Urinary bladder (tissue), 4 donors: ENCODE results near the gene BPIFB1. TPM values are rescaled to one million over a fixed set of nuclear protein-coding genes. Genes with fewer than 3 reads are reported as not detected.

Source experiments
- DNase-seq: peaks from one replicate; pipeline ENCODE4 v3.0.0-alpha.2; 2015; ENCODE audit errors: extremely low spot score
- H3K27ac ChIP-seq: one replicate; pipeline ENCODE4 v1.5.1; 2013; ENCODE audit warnings: low read depth, mild to moderate bottlenecking, moderate library complexity
- H3K36me3 ChIP-seq: one replicate; pipeline ENCODE4 v1.6.1; 2013; ENCODE audit warnings: mild to moderate bottlenecking, moderate library complexity; ENCODE audit not compliant: insufficient read depth
- H3K4me1 ChIP-seq: one replicate; pipeline ENCODE4 v1.6.1; 2013; ENCODE audit warnings: mild to moderate bottlenecking, moderate library complexity; ENCODE audit not compliant: insufficient read depth
- H3K4me3 ChIP-seq: one replicate; pipeline ENCODE4 v1.5.1; 2013; ENCODE audit warnings: low read depth, low read length
- WGBS: extraction: QIAGEN DNeasy Blood & Tissue Kit; methylation state at CpG from one replicate; pipeline ENCODE4 v1.1.7; 2013; 5-methylcytosine and 5-hydroxymethylcytosine counted together
- polyA plus RNA-seq: library from polyadenylated mRNA; stranded (reverse); fragments of 200-250 nt; gene quantifications from one replicate; pipeline ENCODE4 v1.2.3, GENCODE V29; 2013
- total RNA-seq: library from RNA; depleted of rRNA; stranded (reverse); fragments of >200 nt; gene quantifications from one replicate; pipeline ENCODE4 v1.2.3, GENCODE V29; 2014
- donor health status: healthy with polysubstance abuse.
- donor health status: healthy.

BPIFB1 gene
- total and polyA plus RNA-seq, 2 donors, result not detected

DNA sequence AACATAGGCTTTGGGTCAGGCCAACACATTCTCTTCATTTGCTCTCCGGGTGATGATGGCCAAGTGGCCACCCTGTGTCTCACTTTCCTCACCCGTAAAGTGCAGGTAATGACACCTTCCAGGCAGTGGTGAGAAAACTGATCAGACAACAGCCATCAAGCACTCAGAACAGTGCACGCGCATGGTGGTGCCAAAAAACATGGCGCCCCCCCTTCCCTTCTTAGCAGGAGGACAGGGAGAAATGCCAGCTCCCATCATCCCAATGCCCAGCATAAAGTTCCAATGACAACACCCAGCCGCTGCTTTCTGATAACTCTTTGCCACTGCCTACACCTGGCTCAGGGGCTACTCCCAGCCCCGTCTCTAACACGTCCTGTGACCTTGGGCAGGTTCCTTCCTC is 8.4 kb downstream of the BPIFB1 start:
- Histone ChIP-seq H3K36me3 (no peaks in the 10 kb centered on the region), H3K4me3 (no peak overlapping the region), H3K4me1 (no peaks in the 10 kb centered on the region), H3K27ac (no peak overlapping the region)
- no peak for DNase-seq
- WGBS, result 86% methylated on average over 8 of the region's 8 CpGs

DNA sequence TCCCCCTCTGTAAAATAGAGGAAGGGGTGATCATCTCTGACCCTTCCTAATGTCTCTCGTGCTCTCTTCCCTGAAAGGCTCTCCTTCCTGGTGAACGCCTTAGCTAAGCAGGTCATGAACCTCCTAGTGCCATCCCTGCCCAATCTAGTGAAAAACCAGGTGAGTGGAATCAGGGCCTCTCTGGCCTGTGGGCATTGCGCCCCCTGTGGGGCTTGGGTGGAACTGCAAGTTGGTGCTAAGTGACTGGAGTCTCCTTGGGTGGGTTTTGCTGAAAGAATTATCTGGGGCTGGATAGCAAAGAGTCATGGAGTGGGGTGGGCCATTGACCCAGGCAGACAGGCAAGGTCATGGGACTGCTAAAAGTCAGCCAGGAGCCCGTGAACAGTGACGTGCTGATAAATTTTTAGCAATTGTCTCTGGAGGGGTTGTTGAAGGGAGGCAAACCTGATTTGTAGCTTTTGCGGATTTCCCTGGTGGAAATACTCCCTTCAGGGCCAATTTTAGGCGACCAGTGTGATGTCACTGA is 8.9 kb downstream of the BPIFB1 start:
- Histone ChIP-seq H3K36me3 (no peaks in the 10 kb centered on the region), H3K4me1 (no peaks in the 10 kb centered on the region), H3K4me3 (no peak overlapping the region), H3K27ac (no peak overlapping the region)
- WGBS, result 39% methylated on average over 7 of the region's 7 CpGs
- no peak for DNase-seq

DNA sequence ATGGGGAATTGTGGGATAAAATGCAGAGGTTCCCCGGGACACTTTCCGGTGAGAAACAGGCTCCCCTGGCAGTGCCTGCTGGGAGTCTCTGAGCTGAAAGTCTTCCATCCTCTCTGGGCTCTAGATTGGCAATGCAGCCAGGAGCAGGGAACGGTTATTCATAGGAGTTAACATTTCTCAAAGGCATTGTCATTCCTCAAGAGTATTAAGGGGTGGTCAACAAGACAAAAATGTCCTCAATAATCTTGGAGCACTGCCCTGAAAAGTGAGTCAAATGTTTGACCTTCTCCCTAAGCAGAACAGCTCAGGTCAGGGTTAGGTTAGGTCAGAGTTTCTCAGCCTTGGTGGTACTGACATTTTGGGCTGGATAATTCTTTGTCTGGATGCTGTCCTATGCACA is 13.2 kb downstream of the BPIFB1 start:
- Histone ChIP-seq H3K4me3 (no peak overlapping the region), H3K27ac (no peak overlapping the region), H3K4me1 (no peaks in the 10 kb centered on the region), H3K36me3 (no peaks in the 10 kb centered on the region)
- WGBS, result 62% methylated on average over 3 of the region's 3 CpGs
- DNase-seq, result no peak

DNA sequence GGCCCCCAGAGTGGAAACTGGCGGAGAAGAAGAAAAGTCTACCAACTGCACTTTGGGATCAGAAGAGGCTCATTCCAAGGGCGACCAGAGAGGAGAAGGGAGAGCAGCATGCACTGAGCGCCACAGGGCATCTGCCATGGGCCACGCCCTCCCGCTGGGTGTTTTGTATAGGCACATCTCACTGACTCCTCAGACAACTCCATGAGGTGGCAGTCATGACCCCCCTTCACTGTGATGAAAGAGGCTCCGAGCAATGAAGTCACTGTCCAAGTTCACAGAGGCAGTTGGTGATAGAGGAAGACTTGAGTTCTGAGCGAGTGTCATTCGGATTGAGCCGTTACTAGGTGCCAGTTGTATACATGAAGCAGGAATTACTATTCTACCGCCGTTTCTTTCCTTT is 15.4 kb downstream of the BPIFB1 start:
- no peak for DNase-seq
- no peak overlapping the region for H3K4me3 ChIP-seq
- H3K27ac ChIP-seq, result no peak overlapping the region
- 86% methylated on average over 11 of the region's 11 CpGs for WGBS
- H3K4me1 ChIP-seq, result no peaks in the 10 kb centered on the region
- no peaks in the 10 kb centered on the region for H3K36me3 ChIP-seq

DNA sequence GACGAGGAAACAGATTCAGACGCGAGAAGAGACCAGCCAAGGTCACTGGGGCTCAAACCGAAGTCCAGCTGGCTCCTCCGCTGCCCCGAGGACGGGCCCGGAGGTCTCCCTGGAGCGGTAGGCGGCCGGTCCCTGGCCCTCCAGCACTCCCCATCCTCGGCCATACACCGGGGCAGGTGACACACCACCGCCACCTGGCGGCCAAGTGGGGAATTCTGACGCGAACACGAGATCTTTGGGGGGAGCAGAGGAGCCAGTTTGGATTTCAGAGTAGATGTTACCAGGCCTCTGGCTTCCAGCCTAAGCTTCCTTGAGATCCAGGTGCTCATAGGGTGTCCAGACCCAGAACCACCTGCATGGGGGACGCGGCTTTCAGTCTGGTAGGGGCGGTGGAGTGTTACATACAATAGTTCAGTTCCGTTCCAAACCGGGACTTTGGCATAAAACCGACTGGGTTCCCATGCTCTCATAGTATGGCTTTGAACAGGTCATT is 16.1 kb downstream of the BPIFB1 start:
- Histone ChIP-seq H3K27ac (no peak overlapping the region), H3K4me1 (no peaks in the 10 kb centered on the region), H3K36me3 (no peaks in the 10 kb centered on the region), H3K4me3 (no peak overlapping the region)
- no peak for DNase-seq
- WGBS, result 15% methylated on average over 24 of the region's 24 CpGs

DNA sequence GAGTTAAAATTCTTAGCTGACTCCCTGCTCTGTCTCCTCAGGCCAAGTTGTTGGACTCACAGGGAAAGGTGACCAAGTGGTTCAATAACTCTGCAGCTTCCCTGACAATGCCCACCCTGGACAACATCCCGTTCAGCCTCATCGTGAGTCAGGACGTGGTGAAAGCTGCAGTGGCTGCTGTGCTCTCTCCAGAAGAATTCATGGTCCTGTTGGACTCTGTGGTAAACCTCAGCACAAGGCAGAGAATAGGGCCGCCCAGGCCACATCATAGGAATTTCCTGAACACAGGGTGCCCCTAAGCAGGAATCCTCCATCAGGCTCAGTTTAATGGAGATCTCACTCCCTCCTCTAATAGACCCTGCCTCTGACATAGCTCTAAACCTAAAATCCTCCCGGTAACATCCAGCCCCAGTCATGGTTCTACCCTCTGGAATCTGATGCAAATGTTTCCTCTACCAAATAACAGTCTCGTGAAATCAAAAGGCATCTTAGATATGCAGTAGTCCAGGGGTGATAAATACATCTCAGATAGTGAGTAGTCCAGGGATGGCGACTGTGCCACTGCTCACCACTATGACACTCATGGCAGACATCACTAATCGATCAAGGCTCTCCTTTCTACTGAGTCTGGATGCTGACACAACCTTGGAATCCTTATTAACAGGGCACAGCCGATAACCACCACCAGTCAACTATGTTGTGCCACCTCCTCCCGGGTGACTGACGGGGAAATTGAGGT is 18.3 kb downstream of the BPIFB1 start:
- H3K36me3 ChIP-seq, result no peaks in the 10 kb centered on the region
- no peak overlapping the region for H3K27ac ChIP-seq
- no peaks in the 10 kb centered on the region for H3K4me1 ChIP-seq
- H3K4me3 ChIP-seq, result no peak overlapping the region
- WGBS, result 74% methylated on average over 11 of the region's 11 CpGs
- DNase-seq, result no peak

DNA sequence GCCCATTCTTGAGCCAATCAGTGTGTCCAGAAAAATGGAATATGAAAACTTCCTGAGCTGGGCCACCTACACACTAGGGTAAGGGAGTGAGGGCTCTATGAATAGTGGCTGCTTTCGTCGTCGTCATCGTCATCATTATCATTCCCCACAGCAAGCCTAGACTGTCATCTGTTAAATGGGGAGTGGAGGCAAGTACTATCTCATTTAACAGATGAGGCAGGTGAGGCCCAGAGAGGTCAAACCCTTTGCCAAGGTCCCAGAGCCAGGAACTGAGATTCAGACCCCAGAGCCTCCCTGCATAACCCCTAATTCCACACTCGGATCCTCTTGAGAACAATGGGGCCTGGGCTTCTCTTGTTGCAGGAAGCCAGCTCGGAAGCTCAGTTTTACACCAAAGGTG is 20.6 kb downstream of the BPIFB1 start:
- no peak overlapping the region for H3K4me3 ChIP-seq
- H3K36me3 ChIP-seq, result no peaks in the 10 kb centered on the region
- 89% methylated on average over 6 of the region's 6 CpGs for WGBS
- no peaks in the 10 kb centered on the region for H3K4me1 ChIP-seq
- no peak for DNase-seq
- H3K27ac ChIP-seq, result no peak overlapping the region

DNA sequence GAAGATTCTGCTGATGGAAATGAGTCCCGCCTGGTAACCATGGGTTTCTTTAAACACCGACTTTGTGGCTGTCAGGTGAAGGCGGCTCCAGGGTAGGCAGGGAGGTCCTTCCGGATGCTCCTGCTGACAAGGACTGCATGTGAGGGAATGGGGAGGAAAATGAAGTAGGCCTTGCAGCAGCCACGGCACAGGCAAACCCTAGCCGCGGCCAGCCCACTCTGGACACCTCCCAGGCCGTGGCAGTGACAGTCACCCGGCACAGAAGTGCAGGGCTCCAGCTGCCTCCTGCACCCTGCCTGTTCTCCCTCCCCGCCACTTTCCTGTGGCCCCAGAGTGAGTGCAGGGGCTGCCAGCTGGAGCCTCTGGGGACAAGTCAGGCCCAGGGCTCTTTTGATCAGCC is 21.0 kb downstream of the BPIFB1 start:
- Histone ChIP-seq H3K36me3 (no peaks in the 10 kb centered on the region), H3K4me3 (no peak overlapping the region), H3K4me1 (no peaks in the 10 kb centered on the region), H3K27ac (no peak overlapping the region)
- no peak for DNase-seq
- 82% methylated on average over 10 of the region's 10 CpGs for WGBS

DNA sequence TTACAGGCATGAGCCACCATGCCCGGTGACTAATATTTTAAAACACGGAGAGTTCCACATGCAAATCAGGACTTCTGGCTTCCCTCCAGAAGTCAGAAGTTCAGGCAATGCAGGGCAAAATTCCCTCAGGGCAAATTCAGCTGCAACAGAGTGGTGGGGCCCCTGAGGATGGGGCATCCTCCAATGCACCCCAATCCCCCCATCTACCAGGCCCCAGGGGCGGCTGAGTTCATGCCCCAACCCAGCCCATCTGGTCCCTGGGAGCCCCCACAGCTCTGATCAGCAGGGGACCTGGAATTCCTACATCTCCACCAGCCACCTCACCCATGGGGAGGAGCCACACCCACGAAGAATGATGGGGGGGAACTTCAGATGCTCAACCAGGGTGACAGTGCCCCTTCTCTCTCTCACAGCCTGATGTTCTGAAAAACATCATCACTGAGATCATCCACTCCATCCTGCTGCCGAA is 22.6 kb downstream of the BPIFB1 start:
- H3K27ac ChIP-seq, result no peak overlapping the region
- no peak overlapping the region for H3K4me3 ChIP-seq
- H3K4me1 ChIP-seq, result no peaks in the 10 kb centered on the region
- no peaks in the 10 kb centered on the region for H3K36me3 ChIP-seq
- DNase-seq, result no peak
- 57% methylated on average over 5 of the region's 5 CpGs for WGBS

DNA sequence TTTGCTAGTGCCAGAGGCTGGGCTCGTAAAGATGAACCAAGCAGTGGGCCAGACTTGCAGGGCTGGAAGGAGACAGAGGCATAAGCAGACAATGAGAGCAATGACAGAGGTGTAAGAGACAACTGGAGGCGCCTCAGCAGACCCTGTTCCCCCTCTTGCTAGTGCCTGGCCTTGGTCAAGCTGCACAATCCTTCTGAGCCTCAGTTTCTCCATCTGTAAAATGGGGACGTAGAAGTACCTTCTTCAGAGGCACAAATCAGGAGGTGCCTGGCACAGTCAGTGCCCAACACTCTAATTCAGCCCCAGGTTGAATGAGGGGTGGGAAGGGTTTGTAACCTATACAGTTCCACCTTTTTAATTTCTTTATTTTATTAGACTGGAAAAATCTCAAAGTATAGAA is 23.2 kb downstream of the BPIFB1 start:
- no peak overlapping the region for H3K4me3 ChIP-seq
- WGBS, result 70% methylated on average over 3 of the region's 3 CpGs
- no peak for DNase-seq
- no peak overlapping the region for H3K27ac ChIP-seq
- H3K36me3 ChIP-seq, result no peaks in the 10 kb centered on the region
- no peaks in the 10 kb centered on the region for H3K4me1 ChIP-seq

DNA sequence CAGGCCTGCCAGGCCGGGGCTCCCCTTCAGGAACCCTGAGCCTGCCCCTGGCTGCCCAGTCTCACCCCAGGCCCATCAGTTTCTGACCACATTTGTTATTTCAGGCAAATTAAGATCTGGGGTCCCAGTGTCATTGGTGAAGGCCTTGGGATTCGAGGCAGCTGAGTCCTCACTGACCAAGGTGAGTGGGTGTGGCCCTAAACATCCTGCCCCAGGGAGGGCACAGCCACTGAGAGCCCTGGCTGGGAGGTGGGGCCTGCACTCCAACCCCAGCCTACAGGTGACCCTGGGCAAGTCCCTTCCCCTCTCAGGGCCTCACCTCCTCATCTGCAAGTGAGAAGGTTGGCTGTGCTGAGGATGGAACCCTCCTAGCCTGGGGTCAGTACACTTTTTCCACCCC is 23.8 kb downstream of the BPIFB1 start:
- H3K4me3 ChIP-seq, result no peak overlapping the region
- WGBS, result 61% methylated on average over 2 of the region's 2 CpGs
- no peak for DNase-seq
- H3K27ac ChIP-seq, result no peak overlapping the region
- no peaks in the 10 kb centered on the region for H3K4me1 ChIP-seq
- H3K36me3 ChIP-seq, result no peaks in the 10 kb centered on the region

DNA sequence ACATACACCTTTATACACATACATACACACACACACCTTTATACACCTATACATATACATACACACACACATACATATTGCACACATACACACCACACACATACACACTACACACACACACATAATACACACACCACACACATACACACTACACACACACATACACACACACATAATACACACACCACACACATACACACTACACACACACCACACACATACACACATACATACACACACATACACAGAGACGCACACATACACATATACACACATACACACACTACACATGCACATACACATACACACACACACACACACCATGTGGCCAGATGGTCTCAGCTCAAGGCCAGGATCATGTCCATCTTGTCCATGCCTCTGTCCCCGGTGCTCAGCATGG is 25.7 kb downstream of the BPIFB1 start:
- Histone ChIP-seq H3K27ac (no peak overlapping the region), H3K4me3 (no peak overlapping the region), H3K4me1 (no peaks in the 10 kb centered on the region), H3K36me3 (no peaks in the 10 kb centered on the region)
- 91% methylated on average over 2 of the region's 2 CpGs for WGBS
- no peak for DNase-seq

DNA sequence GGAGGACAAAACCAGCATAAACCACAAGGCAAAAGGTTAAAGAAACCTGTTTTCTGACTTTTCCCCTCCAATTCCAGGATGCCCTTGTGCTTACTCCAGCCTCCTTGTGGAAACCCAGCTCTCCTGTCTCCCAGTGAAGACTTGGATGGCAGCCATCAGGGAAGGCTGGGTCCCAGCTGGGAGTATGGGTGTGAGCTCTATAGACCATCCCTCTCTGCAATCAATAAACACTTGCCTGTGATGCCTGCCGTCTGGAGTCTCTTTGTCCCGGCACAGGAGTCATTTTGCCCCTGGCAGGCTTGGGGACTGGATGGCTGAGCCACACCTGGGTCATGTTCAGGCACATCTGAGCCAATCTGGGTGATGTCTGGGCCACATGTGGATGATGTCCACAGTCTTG is 26.6 kb downstream of the BPIFB1 start:
- DNase-seq, result no peak
- no peaks in the 10 kb centered on the region for H3K36me3 ChIP-seq
- no peak overlapping the region for H3K27ac ChIP-seq
- H3K4me3 ChIP-seq, result no peak overlapping the region
- no peaks in the 10 kb centered on the region for H3K4me1 ChIP-seq
- WGBS, result 20% methylated on average over 2 of the region's 2 CpGs

DNA sequence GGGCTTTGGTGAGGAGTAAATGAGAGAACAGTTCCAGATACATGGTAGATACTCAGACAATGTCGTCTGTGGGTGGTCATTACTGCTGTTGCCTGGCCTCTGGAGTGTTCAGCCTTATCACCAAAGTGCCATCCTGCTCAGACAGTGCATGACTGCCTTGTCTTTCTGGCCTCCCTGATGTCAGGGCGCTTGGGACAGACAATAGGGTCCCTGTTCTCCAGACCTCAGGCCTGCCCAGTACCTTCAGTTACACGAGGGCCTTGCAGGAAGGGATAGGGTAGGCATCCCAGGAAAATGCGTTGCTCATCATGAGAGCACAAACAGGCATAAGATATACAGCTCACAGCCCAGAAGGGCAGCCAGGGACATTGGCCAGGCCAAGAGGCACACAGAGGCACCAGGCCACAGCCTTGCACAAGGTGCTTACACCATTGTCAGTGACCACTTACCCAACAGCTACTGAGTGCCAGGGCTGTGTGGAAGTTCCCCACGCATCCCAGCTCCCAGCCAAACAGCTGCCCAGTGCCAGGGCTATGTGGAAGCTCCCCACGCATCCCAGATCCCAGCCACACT is 27.4 kb downstream of the BPIFB1 start:
- no peak overlapping the region for H3K4me3 ChIP-seq
- H3K27ac ChIP-seq, result no peak overlapping the region
- DNase-seq, result no peak
- 75% methylated on average over 6 of the region's 6 CpGs for WGBS
- no peaks in the 10 kb centered on the region for H3K36me3 ChIP-seq
- H3K4me1 ChIP-seq, result no peaks in the 10 kb centered on the region
